ENCODE data around the gene TMPRSS3.

- no peak for TF ChIP-seq NFATC3 (CRISPR knock-in tag; IDR thresholded peaks at IDR 0.05)
- TF ChIP-seq U2AF1 (optimal IDR thresholded peaks at IDR 0.05; ENCODE audit: low read depth, low read length) = no peak
- no peak for TF ChIP-seq SCMH1 (CRISPR knock-in tag; IDR thresholded peaks at IDR 0.05; ENCODE audit: borderline replicate concordance)
- no peak for TF ChIP-seq GLI4 (CRISPR knock-in tag; IDR thresholded peaks at IDR 0.05; ENCODE audit: borderline replicate concordance)
- no peak for TF ChIP-seq TRIM24 (CRISPR knock-in tag; IDR thresholded peaks at IDR 0.05)
- no peak for TF ChIP-seq POLR2A (IDR thresholded peaks at IDR 0.05; ENCODE audit: insufficient read depth in 1 of 2, low read depth in 2 of 2, low read length in 2 of 2)
- TF ChIP-seq ZBTB33 (CRISPR knock-in tag; IDR thresholded peaks at IDR 0.05) = no peak
- TF ChIP-seq ZNF598 (CRISPR knock-in tag; IDR thresholded peaks at IDR 0.05; ENCODE audit: borderline replicate concordance) = no peak
- TF ChIP-seq PHB2 (IDR thresholded peaks at IDR 0.05; ENCODE audit: partially characterized antibody) = no peak
Measured at GRCh38 chr21:42403611-42404231, 7.9 kb upstream of the TMPRSS3 start, which contains the start of gene UBASH3A.

All from HepG2 (cell line).